ENCODE results near the gene PASD1.

Gene PASD1

GRCh38 chrX:151715752-151716151 lies 152.3 kb downstream of the PASD1 start, which contains the start of gene FATE1:
Gene FATE1 (plus strand): TSS chrX:151716035. CDS start chrX:151716120, 85 bp downstream.
- no peak for TF ChIP-seq SIN3A (IDR thresholded peaks at IDR 0.05; ENCODE audit: borderline replicate concordance, insufficient read depth, low read length)
- no peak for TF ChIP-seq POLR2AphosphoS5 (IDR thresholded peaks at IDR 0.05; ENCODE audit: low read depth, low read length)
- TF ChIP-seq FOXP2 (optimal IDR thresholded peaks at IDR 0.05; ENCODE audit: borderline replicate concordance, extremely low read depth, extremely low read length, insufficient read depth): no peak

GRCh38 chrX:151722241-151722846 lies 158.9 kb downstream of the PASD1 start:
- TF ChIP-seq POLR2AphosphoS5 (IDR thresholded peaks at IDR 0.05; ENCODE audit: low read depth, low read length) (no peak), REST (IDR thresholded peaks at IDR 0.05; ENCODE audit: insufficient read depth in 1 of 2, low read depth in 2 of 2, low read length in 2 of 2) (no peak)

GRCh38 chrX:151723156-151723760 lies 159.8 kb downstream of the PASD1 start:
- TF ChIP-seq TAF1 (IDR thresholded peaks at IDR 0.05; ENCODE audit: borderline replicate concordance, insufficient read depth, low read length) (no peak), REST (IDR thresholded peaks at IDR 0.05; ENCODE audit: insufficient read depth in 1 of 2, low read depth in 2 of 2, low read length in 2 of 2) (no peak)

- TF ChIP-seq FOXP2 (optimal IDR thresholded peaks at IDR 0.05; ENCODE audit: borderline replicate concordance, extremely low read depth, extremely low read length, insufficient read depth) (no peak), REST (IDR thresholded peaks at IDR 0.05; ENCODE audit: insufficient read depth in 1 of 2, low read depth in 2 of 2, low read length in 2 of 2) (no peak), SIN3A (IDR thresholded peaks at IDR 0.05; ENCODE audit: borderline replicate concordance, insufficient read depth, low read length) (no peak), POLR2AphosphoS5 (IDR thresholded peaks at IDR 0.05; ENCODE audit: low read depth, low read length) (no peak), TAF1 (IDR thresholded peaks at IDR 0.05; ENCODE audit: borderline replicate concordance, insufficient read depth, low read length) (no peak)
Observed at GRCh38 chrX:151724563-151725337, 161.3 kb downstream of the PASD1 start.

- TF ChIP-seq FOXP2 (optimal IDR thresholded peaks at IDR 0.05; ENCODE audit: borderline replicate concordance, extremely low read depth, extremely low read length, insufficient read depth) (no peak), REST (IDR thresholded peaks at IDR 0.05; ENCODE audit: insufficient read depth in 1 of 2, low read depth in 2 of 2, low read length in 2 of 2) (no peak), POLR2AphosphoS5 (IDR thresholded peaks at IDR 0.05; ENCODE audit: low read depth, low read length) (no peak), SIN3A (IDR thresholded peaks at IDR 0.05; ENCODE audit: borderline replicate concordance, insufficient read depth, low read length) (no peak), TAF1 (IDR thresholded peaks at IDR 0.05; ENCODE audit: borderline replicate concordance, insufficient read depth, low read length) (no peak)
Observed at GRCh38 chrX:151725338-151725614, 161.8 kb downstream of the PASD1 start.
